Endothelial cell (in vitro differentiated cells): Measurements from ENCODE around the gene FLCN. TPM values are rescaled to one million over a fixed set of nuclear protein-coding genes. Genes with fewer than 3 reads are reported as not detected.

Experiments used
- DNase-seq: peaks from one replicate; pipeline ENCODE4 v3.0.0; 2021; ENCODE audit warnings: low spot score
- H3K27ac Mint-ChIP-seq: one replicate; pipeline ENCODE4 v1.8.0; 2021; ENCODE audit warnings: mixed read lengths, inconsistent platforms; ENCODE audit not compliant: unreplicated experiment
- H3K27me3 Mint-ChIP-seq: one replicate; pipeline ENCODE4 v1.8.0; 2021; ENCODE audit warnings: mild to moderate bottlenecking, moderate library complexity, mixed read lengths, inconsistent platforms; ENCODE audit not compliant: unreplicated experiment
- H3K36me3 Mint-ChIP-seq: one replicate; pipeline ENCODE4 v1.8.0; 2021; ENCODE audit warnings: mild to moderate bottlenecking, low read depth, mixed read lengths, inconsistent platforms; ENCODE audit not compliant: unreplicated experiment
- H3K4me1 Mint-ChIP-seq: one replicate; pipeline ENCODE4 v1.8.0; 2021; ENCODE audit warnings: mild to moderate bottlenecking, mixed read lengths, inconsistent platforms; ENCODE audit not compliant: unreplicated experiment
- H3K4me3 Mint-ChIP-seq: one replicate; pipeline ENCODE4 v1.8.0; 2021; ENCODE audit warnings: mild to moderate bottlenecking, mixed read lengths, inconsistent platforms; ENCODE audit not compliant: unreplicated experiment
- H3K9me3 Mint-ChIP-seq: one replicate; pipeline ENCODE4 v1.8.0; 2021; ENCODE audit warnings: mixed read lengths, inconsistent platforms; ENCODE audit not compliant: unreplicated experiment
- CTCF ChIP-seq: fragments of 200-600 bp; sonication (generic); IDR thresholded peaks from one replicate; pipeline ENCODE4 v1.5.0; 2021; ENCODE audit warnings: antibody characterized with exemption; ENCODE audit not compliant: unreplicated experiment
- total RNA-seq: library from RNA; stranded (reverse); fragmentation: NEBNext Ultra II Directional; extraction: Animal tissue kit (Norgen Biotek cat#: 25700); gene quantifications from one replicate; pipeline ENCODE4 v1.2.1, GENCODE V29; 2021; ENCODE audit not compliant: unreplicated experiment

FLCN gene
- total RNA-seq, 1 donor from 2014 or later = 50.4 TPM

DNA sequence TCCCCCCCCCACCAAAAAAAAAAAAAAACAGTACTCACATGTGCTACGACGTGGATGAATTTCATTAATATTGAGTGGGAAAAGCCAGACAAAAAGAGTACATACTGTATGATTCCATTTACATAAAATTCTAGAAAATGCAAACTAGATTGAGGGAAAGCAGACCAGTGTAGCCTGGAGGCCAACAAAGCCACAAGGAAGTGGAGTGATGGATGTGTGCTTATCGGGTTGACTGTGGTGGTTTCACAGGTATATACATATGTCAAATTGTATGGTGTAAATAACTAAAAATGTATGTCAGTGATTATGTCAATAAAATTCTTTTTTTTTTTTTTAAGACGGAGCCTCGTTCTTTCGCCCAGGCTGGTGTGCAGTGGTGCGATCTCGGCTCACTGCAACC is 29.0 kb downstream of the FLCN start:
- Mint-ChIP-seq H3K27ac (no peak overlapping the region), H3K27me3 (peaks cover 2% of the 10 kb centered on the region), H3K4me1 (peaks cover 8% of the 10 kb centered on the region), H3K9me3 (no peaks in the 10 kb centered on the region), H3K36me3 (peaks cover 4% of the 10 kb centered on the region), H3K4me3 (no peak overlapping the region)
- no peak for DNase-seq
- TF ChIP-seq CTCF = no peak

- no peaks in the 10 kb centered on the region for H3K9me3 Mint-ChIP-seq
- no peak for TF ChIP-seq CTCF
- peaks cover 2% of the 10 kb centered on the region for H3K27me3 Mint-ChIP-seq
- no peak for DNase-seq
- H3K27ac Mint-ChIP-seq = no peak overlapping the region
- H3K4me3 Mint-ChIP-seq = no peak overlapping the region
- H3K36me3 Mint-ChIP-seq = no peaks in the 10 kb centered on the region
- H3K4me1 Mint-ChIP-seq = peaks cover 8% of the 10 kb centered on the region
Measured at GRCh38 chr17:17206913-17207335, 30.0 kb downstream of the FLCN start.

DNA sequence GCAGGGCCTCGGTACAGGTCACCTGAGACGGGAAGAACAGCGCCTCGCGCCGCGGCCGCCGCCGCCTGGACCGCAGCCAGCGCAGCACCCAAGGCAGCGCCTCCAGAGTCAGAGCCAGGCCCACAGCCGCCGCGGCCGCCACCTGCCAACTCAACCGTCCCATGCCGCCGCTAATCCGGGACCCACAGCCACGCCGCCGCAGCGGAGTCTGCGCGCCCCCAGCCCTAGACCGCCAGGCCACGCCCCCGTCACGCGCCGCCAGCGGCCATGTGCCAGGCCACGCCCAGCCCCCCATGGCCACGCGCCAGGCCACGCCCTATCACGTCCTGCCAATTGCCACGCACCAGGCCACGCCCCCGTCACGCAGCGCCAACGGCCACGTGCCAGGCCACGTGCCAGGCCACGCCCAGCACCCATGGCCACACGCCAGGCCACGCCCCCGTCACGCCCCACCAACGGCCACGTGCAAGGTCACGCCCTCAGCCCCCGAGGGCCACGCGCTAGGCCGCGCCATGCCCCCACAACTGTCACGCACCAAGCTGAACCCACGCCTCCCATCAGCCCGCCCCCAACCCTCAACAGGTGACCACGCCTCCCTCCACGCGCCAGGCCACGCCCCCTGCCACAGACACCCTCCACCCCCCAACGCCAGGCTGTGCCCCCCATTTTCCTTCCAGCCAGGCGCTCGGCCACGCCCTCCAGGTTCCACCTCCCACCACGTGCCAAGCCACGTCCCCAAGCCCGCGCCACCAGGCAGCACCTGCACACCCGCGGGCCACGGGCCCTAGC is 30.6 kb downstream of the FLCN start, which contains the start of gene PLD6:
TSS of gene PLD6 (minus strand) at position 210 of the 789 bp plus-strand sequence. CDS start at position 163, 47 bp downstream.
- DNase-seq = no peak
- Mint-ChIP-seq H3K36me3 (peaks cover 2% of the 10 kb centered on the region), H3K4me3 (no peak within 1 kb of the TSS), H3K9me3 (no peaks in the 10 kb centered on the region), H3K27me3 (peaks cover 2% of the 10 kb centered on the region), H3K27ac (no peak within 1 kb of the TSS), H3K4me1 (peaks cover 8% of the 10 kb centered on the region)
- TF ChIP-seq CTCF = no peak

DNA sequence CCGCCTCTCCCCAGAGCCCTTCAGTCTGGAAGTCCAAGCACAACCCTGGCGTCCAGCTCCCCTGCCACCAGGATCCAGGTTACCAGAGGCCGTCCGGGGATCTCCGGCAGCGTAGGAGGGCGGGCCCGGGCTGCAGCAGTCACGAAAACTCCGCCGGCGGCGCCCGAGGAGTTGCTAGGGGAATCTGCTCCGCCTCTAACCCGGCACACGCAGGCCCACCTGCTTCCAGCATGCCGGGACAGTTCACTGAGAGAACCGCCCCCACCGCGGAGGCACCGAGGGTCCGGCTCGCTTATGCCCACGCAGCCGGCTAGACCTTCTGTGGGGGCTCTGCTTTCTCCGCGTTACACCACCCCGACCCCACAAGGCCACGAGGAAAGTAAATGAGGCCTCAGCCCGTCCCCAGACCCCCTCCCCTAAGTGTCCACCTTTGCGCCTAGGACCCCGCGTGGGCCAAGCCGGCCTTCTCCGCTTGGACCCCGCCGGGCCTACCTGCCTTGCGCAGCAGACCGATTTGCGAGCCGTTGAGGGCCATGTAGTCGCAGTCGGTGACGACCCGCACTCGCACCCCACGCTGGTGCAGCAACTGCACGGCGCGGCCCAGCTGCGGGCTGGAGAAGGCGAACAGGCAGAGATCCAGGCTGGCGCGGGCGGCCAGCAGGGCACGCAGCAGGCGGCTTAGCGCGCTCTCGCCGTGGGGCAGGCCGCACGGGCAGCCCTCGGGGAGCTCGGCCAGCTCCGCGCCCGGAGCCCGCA is 31.4 kb downstream of the FLCN start:
- Mint-ChIP-seq H3K27me3 (peaks cover 2% of the 10 kb centered on the region), H3K27ac (no peak overlapping the region), H3K36me3 (peaks cover 3% of the 10 kb centered on the region), H3K4me1 (peaks cover 8% of the 10 kb centered on the region), H3K4me3 (no peak overlapping the region), H3K9me3 (no peaks in the 10 kb centered on the region)
- no peak for TF ChIP-seq CTCF
- DNase-seq = no peak
